ENCODE measurements around the gene PUS3.
"Not testable (repeated sequence)": the region's sequence is repeated elsewhere in the genome, so short reads cannot be mapped to it uniquely, and the experiment has no call there.

The PUS3 gene

DNA sequence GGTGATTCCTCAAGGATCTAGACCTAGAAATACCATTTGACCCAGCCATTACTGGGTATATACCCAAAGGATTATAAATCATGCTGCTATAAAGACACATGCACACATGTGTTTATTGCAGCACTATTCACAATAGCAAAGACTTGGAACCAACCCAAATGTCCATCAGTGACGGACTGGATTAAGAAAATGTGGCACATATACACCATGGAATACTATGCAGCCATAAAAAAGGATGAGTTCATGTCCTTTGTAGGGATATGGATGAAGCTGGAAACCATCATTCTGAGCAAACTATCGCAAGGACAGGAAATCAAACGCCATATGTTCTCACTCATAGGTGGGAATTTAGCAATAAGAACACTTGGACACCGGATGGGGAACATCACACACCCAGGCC lies 37.7 kb downstream of the PUS3 start:
- not testable (repeated sequence) for DNase-seq (ENCODE audit: low spot score)

DNA sequence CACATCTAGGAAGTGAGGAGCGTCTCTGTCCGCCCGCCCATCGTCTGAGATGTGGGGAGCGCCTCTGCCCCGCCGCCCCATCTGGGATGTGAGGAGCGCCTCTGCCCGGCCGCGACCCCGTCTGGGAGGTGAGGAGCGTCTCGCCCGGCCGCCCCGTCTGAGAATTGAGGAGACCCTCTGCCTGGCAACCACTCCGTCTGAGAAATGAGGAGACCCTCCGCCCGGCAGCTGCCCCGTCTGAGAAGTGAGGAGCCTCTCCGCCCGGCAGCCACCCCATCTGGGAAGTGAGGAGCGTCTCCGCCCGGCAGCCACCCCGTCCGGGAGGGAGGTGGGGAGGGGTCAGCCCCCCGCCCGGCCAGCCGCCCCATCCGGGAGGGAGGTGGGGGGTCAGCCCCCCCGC lies 40.2 kb downstream of the PUS3 start:
- not testable (repeated sequence) for DNase-seq (ENCODE audit: low spot score)

- not testable (repeated sequence) for DNase-seq (ENCODE audit: low spot score)
These were observed 45.3 kb downstream of the PUS3 start for GRCh38 chr11:125857670-125858069.

- no peak for DNase-seq (ENCODE audit: low spot score)
These were observed 56.8 kb downstream of the PUS3 start for GRCh38 chr11:125846188-125846587.
